Measurements from ENCODE around the gene RGPD3.
"Not testable (repeated sequence)": the region's sequence is repeated elsewhere in the genome, so short reads cannot be mapped to it uniquely, and the experiment has no call there.

RGPD3 gene

DNA sequence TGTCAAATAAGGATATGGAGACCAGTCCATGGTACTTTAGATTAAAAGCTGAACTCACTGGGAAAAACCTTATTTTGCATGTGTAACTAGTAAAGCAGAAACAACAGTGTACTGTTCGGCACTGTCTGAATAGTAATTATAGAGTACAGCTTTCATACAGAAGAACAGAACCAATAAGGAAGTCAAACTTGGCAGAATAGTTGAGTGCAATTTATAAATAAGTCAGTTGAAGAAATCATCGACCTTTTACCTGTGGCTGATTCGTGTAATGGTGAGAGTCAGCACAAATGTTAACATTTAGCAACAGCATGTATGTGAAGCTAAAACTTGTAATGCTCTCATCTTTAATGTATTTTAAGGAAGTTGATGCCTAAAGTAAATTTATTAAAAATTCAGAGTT lies 99.0 kb downstream of the RGPD3 start:
- not testable (repeated sequence) for ATAC-seq, H3K4me3 Mint-ChIP-seq, H3K9me3 Mint-ChIP-seq, H3K27me3 Mint-ChIP-seq, H3K4me1 Mint-ChIP-seq, DNase-seq, H3K27ac Mint-ChIP-seq

GRCh38 chr2:106366204-106366885 lies 101.9 kb downstream of the RGPD3 start:
- Mint-ChIP-seq H3K27ac (no peak overlapping the region), H3K9me3 (peaks cover 4 to 7% of the 10 kb centered on the region in 2 donors), H3K4me3 (no peak overlapping the region), H3K4me1 (peaks cover 13% of the 10 kb centered on the region), H3K27me3 (no peaks in the 10 kb centered on the region)
- DNase-seq (no peak), ATAC-seq (no peak)

DNA sequence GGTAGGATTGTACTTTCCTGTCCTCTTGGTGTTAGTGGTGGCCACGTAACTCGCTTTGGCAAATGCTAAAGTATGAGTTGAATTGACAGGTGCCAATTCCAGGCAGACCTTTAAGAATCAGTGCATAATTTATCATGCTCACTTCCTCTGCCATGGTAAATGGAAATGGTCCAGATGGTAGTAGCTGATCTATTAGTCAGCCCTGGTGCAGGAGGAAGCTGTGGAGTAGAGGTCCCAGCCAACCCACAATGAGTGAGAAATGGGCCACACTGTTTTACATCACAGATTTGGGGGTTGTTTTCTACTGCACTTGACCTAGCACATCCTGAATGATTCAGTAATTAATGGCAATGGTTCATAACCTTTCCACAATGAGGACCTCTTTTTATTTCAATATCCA lies 104.4 kb downstream of the RGPD3 start:
- ATAC-seq (peak; percentile 94), DNase-seq (peak in 1 of 2 donors; percentile 31)
- no peak overlapping the region for H3K27ac Mint-ChIP-seq
- peaks cover 13% of the 10 kb centered on the region for H3K4me1 Mint-ChIP-seq
- no peak overlapping the region for H3K4me3 Mint-ChIP-seq
- peaks cover 4 to 7% of the 10 kb centered on the region in 2 donors for H3K9me3 Mint-ChIP-seq
- H3K27me3 Mint-ChIP-seq: peaks cover 9% of the 10 kb centered on the region

- Mint-ChIP-seq H3K4me3 (no peak overlapping the region), H3K27me3 (peaks cover 9% of the 10 kb centered on the region), H3K4me1 (peaks cover 19% of the 10 kb centered on the region), H3K27ac (no peak overlapping the region), H3K9me3 (peaks cover 4 to 7% of the 10 kb centered on the region in 2 donors)
- ATAC-seq (no peak), DNase-seq (no peak)
Measured at GRCh38 chr2:106362789-106363188, 105.4 kb downstream of the RGPD3 start.

DNA sequence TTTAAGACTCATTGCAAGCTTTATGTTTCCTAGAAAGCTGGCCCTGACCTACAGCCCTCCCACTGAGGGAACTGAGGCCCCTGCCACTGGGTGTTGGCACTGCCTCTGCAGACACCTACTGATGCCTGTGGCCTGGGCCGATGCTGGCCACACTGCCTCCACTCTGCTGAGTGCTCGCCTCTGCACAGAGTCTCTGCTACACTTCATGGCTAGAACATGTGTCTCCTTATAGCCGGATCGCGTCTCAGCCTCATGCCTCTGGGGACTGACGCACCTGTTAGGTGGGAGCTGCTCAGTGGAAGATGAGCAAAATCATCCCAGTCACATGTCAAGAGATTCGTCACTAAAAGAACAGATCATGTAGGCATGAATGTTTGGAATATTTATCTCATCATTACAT lies 108.7 kb downstream of the RGPD3 start:
- no peak for DNase-seq
- no peak for ATAC-seq
- no peak overlapping the region for H3K4me3 Mint-ChIP-seq
- H3K4me1 Mint-ChIP-seq: peaks cover 20% of the 10 kb centered on the region
- H3K27ac Mint-ChIP-seq: no peak overlapping the region
- H3K27me3 Mint-ChIP-seq: peaks cover 9% of the 10 kb centered on the region
- no peaks in the 10 kb centered on the region for H3K9me3 Mint-ChIP-seq

- peaks cover 16% of the 10 kb centered on the region for H3K4me1 Mint-ChIP-seq
- no peak overlapping the region for H3K27ac Mint-ChIP-seq
- H3K4me3 Mint-ChIP-seq: no peak overlapping the region
- peaks cover 9% of the 10 kb centered on the region for H3K27me3 Mint-ChIP-seq
- ATAC-seq (no peak), DNase-seq (no peak)
- no peaks in the 10 kb centered on the region for H3K9me3 Mint-ChIP-seq
Measured at GRCh38 chr2:106358521-106358920, 109.7 kb downstream of the RGPD3 start.

DNA sequence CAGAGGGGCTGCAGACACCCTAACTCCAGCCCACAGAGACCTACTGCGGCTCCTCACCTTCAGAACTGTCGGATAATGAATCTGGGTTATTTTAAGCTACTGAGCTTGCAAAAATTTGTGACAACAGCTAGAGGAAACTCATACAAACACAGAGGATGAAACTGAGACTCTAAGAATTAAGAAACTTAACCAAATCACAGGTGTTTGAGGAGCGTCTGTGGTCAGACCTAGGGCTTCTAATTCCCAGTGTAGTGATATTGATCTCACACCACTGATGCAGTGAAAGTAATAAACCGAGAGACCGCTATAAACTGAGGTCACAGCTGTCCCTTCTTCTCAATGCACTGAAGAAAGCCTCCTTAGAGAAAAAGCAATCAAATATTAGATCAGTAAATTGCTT lies 110.1 kb downstream of the RGPD3 start:
- Mint-ChIP-seq H3K27ac (no peak overlapping the region), H3K9me3 (no peaks in the 10 kb centered on the region), H3K4me1 (peaks cover 11% of the 10 kb centered on the region), H3K27me3 (peaks cover 9% of the 10 kb centered on the region), H3K4me3 (no peak overlapping the region)
- DNase-seq: peak in 1 of 2 donors; percentile 12
- peak; percentile 89 for ATAC-seq

GRCh38 chr2:106356291-106356690 lies 111.9 kb downstream of the RGPD3 start:
- no peak overlapping the region for H3K4me3 Mint-ChIP-seq
- peaks cover 9% of the 10 kb centered on the region for H3K27me3 Mint-ChIP-seq
- no peaks in the 10 kb centered on the region for H3K9me3 Mint-ChIP-seq
- no peak for DNase-seq
- no peak for ATAC-seq
- H3K27ac Mint-ChIP-seq: no peak overlapping the region
- peaks cover 7% of the 10 kb centered on the region for H3K4me1 Mint-ChIP-seq

DNA sequence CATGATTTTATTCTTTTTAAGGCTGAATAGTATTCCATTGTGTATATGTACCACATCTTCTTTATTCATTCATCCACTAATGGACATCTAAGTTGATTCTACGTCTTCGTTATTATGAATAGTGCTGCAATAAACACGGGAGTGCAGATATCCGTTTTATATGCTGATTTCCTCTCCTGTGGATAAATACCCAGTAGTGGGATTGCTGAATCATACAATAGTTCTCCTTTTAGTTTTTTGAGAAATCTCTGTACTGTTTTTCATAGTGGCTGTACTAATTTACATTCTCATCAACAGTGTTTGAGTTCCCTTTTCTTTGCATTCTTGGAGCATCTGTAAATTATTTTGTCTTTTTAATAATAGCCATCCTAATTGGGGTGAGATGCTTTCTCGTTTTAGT lies 114.5 kb downstream of the RGPD3 start:
- Mint-ChIP-seq H3K9me3 (no peaks in the 10 kb centered on the region), H3K27ac (no peak overlapping the region), H3K27me3 (no peaks in the 10 kb centered on the region), H3K4me3 (no peak overlapping the region), H3K4me1 (peaks cover 7% of the 10 kb centered on the region)
- DNase-seq: no peak
- ATAC-seq: no peak

- ATAC-seq: no peak
- DNase-seq: no peak
- no peak overlapping the region for H3K4me3 Mint-ChIP-seq
- no peaks in the 10 kb centered on the region for H3K9me3 Mint-ChIP-seq
- H3K27ac Mint-ChIP-seq: no peak overlapping the region
- no peaks in the 10 kb centered on the region for H3K4me1 Mint-ChIP-seq
- no peaks in the 10 kb centered on the region for H3K27me3 Mint-ChIP-seq
Measured at GRCh38 chr2:106350980-106351379, 117.2 kb downstream of the RGPD3 start.

DNA sequence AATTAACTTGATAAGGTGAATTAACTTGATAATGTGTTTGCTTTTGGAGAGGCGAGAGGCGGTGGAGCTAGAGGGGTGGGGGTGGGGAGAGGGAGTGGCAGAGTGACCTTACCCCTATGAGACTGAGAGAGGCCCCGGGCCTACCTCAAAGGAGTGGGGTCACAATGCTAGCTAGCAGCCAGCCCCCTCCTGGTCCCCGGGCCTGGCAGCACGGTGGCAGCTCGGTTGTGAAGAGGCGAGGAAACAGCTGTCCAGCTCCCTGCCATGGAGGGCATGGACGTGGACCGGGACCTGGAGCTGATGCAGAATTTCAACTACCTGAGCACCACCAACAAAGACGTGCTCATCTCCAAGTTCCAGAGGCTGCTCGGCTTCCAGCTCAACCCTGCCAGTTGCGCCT lies 123.9 kb downstream of the RGPD3 start:
- no peak for ATAC-seq
- H3K27me3 Mint-ChIP-seq: no peaks in the 10 kb centered on the region
- H3K27ac Mint-ChIP-seq: no peak overlapping the region
- no peaks in the 10 kb centered on the region for H3K9me3 Mint-ChIP-seq
- H3K4me1 Mint-ChIP-seq: no peaks in the 10 kb centered on the region
- H3K4me3 Mint-ChIP-seq: no peak overlapping the region
- DNase-seq: no peak

- DNase-seq (no peak), ATAC-seq (no peak)
- H3K4me3 Mint-ChIP-seq: no peak overlapping the region
- H3K9me3 Mint-ChIP-seq: no peaks in the 10 kb centered on the region
- no peaks in the 10 kb centered on the region for H3K4me1 Mint-ChIP-seq
- H3K27me3 Mint-ChIP-seq: no peaks in the 10 kb centered on the region
- no peak overlapping the region for H3K27ac Mint-ChIP-seq
Measured at GRCh38 chr2:106343274-106343673, 124.9 kb downstream of the RGPD3 start.

DNA sequence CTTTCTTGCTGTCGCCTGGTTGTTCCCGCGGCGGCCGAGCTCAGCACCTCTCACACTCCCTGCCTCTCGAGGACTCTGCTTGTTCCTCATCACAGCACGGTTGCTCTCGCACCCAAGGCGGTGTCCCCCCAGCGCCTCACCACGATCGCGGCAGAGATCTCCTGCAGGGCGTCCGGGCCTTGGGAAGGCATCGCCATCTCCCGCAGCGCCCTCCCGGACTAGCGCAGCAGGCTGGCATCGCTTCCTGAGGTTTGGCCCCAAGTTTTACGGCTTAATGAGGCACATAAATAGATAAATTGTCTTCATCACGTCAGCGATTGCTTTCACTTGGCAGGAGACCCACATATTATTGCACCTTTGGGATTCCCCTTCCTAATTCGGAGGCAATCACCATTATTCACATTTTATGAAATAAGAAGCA lies 125.4 kb downstream of the RGPD3 start:
- no peaks in the 10 kb centered on the region for H3K4me1 Mint-ChIP-seq
- H3K27me3 Mint-ChIP-seq: no peaks in the 10 kb centered on the region
- H3K9me3 Mint-ChIP-seq: no peaks in the 10 kb centered on the region
- DNase-seq: no peak
- H3K4me3 Mint-ChIP-seq: no peak overlapping the region
- no peak for ATAC-seq
- H3K27ac Mint-ChIP-seq: no peak overlapping the region

DNA sequence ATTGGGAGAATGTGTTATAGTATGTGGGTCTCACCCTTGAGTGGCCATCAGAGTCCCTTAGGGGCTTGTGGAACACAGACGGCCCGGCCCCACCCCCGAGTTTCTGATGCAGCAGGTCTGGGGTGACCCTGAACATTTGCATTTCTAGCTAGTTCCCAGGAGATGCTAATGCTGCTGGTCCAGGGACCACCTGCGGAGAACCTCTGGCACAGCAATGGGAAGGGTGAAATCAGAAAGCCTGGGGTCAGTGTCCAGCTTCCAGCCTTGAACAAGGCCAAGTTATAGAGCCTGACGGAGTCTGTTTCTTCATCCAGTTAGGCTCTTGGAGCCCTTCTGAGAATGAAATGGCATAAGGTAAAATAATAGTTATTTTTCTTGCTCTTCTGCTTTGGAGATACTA lies 126.5 kb downstream of the RGPD3 start:
- Mint-ChIP-seq H3K4me1 (no peaks in the 10 kb centered on the region), H3K27me3 (no peaks in the 10 kb centered on the region), H3K27ac (no peak overlapping the region), H3K9me3 (no peaks in the 10 kb centered on the region), H3K4me3 (no peak overlapping the region)
- ATAC-seq: no peak
- DNase-seq: no peak
